ENCODE measurements around the gene WNT5A. TPM values are rescaled to one million over a fixed set of nuclear protein-coding genes. Genes with fewer than 3 reads are reported as not detected.

Gene WNT5A
- total RNA-seq, 1 experiment from 2014 or later: 1.1 TPM

DNA sequence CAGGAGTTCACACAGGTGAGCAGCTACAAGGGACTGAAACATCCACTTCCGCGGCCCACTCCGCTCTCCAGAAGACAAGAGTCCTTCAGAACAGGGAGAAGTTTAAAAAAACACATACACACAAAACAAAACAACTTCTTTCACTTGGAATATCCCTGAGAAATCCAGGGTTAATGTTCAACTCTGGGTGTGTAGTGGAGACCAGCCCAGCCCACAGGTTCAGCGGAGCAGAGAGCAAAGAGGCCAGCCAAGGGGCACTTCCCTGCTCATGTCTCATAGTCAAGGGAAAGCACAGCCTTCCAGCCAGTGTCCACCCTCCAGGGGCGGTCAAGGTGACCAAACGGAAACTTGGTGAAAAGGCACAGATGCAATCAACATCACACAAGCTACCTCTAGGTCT lies 41.6 kb downstream of the WNT5A start:
- Histone ChIP-seq H3K23me2 (ENCODE audit: insufficient read length, low read depth, low read length, poor library complexity, severe bottlenecking) (no peaks in the 10 kb centered on the region), H4K8ac (replicated peaks; ENCODE audit: insufficient read length, low read depth, low read length) (no peak overlapping the region), H3K18ac (ENCODE audit: insufficient read length, low read depth, low read length) (no peak overlapping the region), H3K9me3 (ENCODE audit: control insufficient read depth, low read depth, low read length) (no peaks in the 10 kb centered on the region), H3K27me3 (ENCODE audit: insufficient read depth, low read length) (no peaks in the 10 kb centered on the region), H4K5ac (ENCODE audit: insufficient read length, low read depth, low read length) (no peak overlapping the region), H3K79me2 (ENCODE audit: insufficient read depth, low read length) (no peaks in the 10 kb centered on the region), H3K23ac (ENCODE audit: insufficient read length, low read depth, low read length) (no peak overlapping the region), H2BK20ac (ENCODE audit: low read depth, low read length, poor library complexity, severe bottlenecking) (no peak overlapping the region), H3K56ac (ENCODE audit: insufficient read length, low read depth, low read length) (no peak overlapping the region), H2AFZ (ENCODE audit: low read length) (no peak overlapping the region), H3K27ac (ENCODE audit: insufficient read length, low read depth, low read length) (no peak overlapping the region), H2BK12ac (ENCODE audit: insufficient read length, low read depth, low read length) (no peak overlapping the region), H3K4ac (ENCODE audit: low read depth, low read length) (no peak overlapping the region), H3K4me1 (ENCODE audit: insufficient read depth, low read length) (no peaks in the 10 kb centered on the region), H2BK5ac (ENCODE audit: insufficient read length, low read length) (no peak overlapping the region), H2AK5ac (ENCODE audit: insufficient read length, low read length) (no peak overlapping the region), H3K9ac (ENCODE audit: extremely low read depth, insufficient read length, low read length) (no peak overlapping the region), H3K79me1 (ENCODE audit: insufficient read depth, low read depth, low read length, poor library complexity, severe bottlenecking) (no peaks in the 10 kb centered on the region), H4K91ac (ENCODE audit: insufficient read length, low read depth, low read length) (no peak overlapping the region), H3K4me2 (ENCODE audit: insufficient read depth, insufficient read length, low read length) (no peak overlapping the region), H3T11ph (ENCODE audit: low read length) (no peak overlapping the region), H4K20me1 (ENCODE audit: control insufficient read depth, insufficient read depth, insufficient read length) (no peaks in the 10 kb centered on the region), H2BK15ac (ENCODE audit: low read depth, low read length) (no peak overlapping the region), H3K14ac (ENCODE audit: insufficient read depth, low read length) (no peak overlapping the region), H2BK120ac (ENCODE audit: low read depth, low read length, poor library complexity, severe bottlenecking) (no peak overlapping the region)
- Mint-ChIP-seq H3K27me3 (ENCODE audit: low read depth) (peaks cover 4% of the 10 kb centered on the region), H3K9me3 (no peaks in the 10 kb centered on the region), H3K27ac (no peak overlapping the region), H3K4me1 (peaks cover 0 to 4% of the 10 kb centered on the region in 2 experiments; a peak in 1 of 4 replicates), H3K4me3 (no peak overlapping the region), H3K36me3 (ENCODE audit: insufficient read depth in 1 of 3, low read depth in 3 of 3) (no peaks in the 10 kb centered on the region)
- WGBS (ENCODE audit: extremely low coverage, insufficient read length, low lambda C conversion rate): no CpG with 5 or more reads among the region's 6 CpGs
- TF ChIP-seq, protein P1, sequence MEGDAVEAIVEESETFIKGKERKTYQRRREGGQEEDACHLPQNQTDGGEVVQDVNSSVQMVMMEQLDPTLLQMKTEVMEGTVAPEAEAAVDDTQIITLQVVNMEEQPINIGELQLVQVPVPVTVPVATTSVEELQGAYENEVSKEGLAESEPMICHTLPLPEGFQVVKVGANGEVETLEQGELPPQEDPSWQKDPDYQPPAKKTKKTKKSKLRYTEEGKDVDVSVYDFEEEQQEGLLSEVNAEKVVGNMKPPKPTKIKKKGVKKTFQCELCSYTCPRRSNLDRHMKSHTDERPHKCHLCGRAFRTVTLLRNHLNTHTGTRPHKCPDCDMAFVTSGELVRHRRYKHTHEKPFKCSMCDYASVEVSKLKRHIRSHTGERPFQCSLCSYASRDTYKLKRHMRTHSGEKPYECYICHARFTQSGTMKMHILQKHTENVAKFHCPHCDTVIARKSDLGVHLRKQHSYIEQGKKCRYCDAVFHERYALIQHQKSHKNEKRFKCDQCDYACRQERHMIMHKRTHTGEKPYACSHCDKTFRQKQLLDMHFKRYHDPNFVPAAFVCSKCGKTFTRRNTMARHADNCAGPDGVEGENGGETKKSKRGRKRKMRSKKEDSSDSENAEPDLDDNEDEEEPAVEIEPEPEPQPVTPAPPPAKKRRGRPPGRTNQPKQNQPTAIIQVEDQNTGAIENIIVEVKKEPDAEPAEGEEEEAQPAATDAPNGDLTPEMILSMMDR (conservative IDR thresholded peaks at IDR 0.05): no peak
- DNase-seq: no peak

Data from H9 (cell line).